ENCODE measurements around the gene AP3B1. TPM values are rescaled to one million over a fixed set of nuclear protein-coding genes. Genes with fewer than 3 reads are reported as not detected.

The AP3B1 gene
- total and polyA plus RNA-seq, 2 of the 8 experiments (the other 6 are each of a cell fraction or from before 2014, with no cell fraction given): 45.8 to 48.3 TPM

- H3K4me2 ChIP-seq (ENCODE audit: insufficient read depth in 1 of 2, low read depth in 2 of 2, low read length in 2 of 2): no peak overlapping the region
- H3K27ac ChIP-seq (ENCODE audit: low read depth, low read length): no peak overlapping the region
- no peak overlapping the region for H4K8ac ChIP-seq (ENCODE audit: extremely low read depth, insufficient read depth, low read length)
- TF ChIP-seq E2F6 (IDR thresholded peaks at IDR 0.05): no peak
- no peaks in the 10 kb centered on the region for H3K79me2 ChIP-seq (ENCODE audit: control insufficient read depth in 1 of 2, insufficient read depth in 2 of 2, low read length in 2 of 2)
- H3K27me3 ChIP-seq (replicated peaks in 1 of 4; ENCODE audit: control insufficient read depth in 3 of 4, extremely low read depth in 1 of 4, insufficient read depth in 3 of 4, low read length in 3 of 4): no peaks in the 10 kb centered on the region
- H3K23me2 ChIP-seq (ENCODE audit: low read depth, low read length): no peaks in the 10 kb centered on the region
- no peaks in the 10 kb centered on the region for H3K79me1 ChIP-seq (ENCODE audit: low read depth, low read length)
- no peak overlapping the region for H2BK20ac ChIP-seq (ENCODE audit: low read length)
- no peak overlapping the region for H3K4me3 ChIP-seq (ENCODE audit: extremely low read depth in 1 of 4, insufficient read depth in 2 of 4, low read depth in 3 of 4, low read length in 4 of 4)
- 85% methylated on average over 3 of the region's 3 CpGs; no CpG with 5 or more reads in 1 of the 2 experiments for WGBS, 2 experiments (ENCODE audit: extremely low coverage in 1 of 2, insufficient coverage in 1 of 2, insufficient read length in 1 of 2, insufficient replicate concordance in 2 of 2, low coverage in 1 of 2, low lambda C conversion rate in 2 of 2, missing lambda C conversion rate in 1 of 2)
- no peak overlapping the region for H3K9ac ChIP-seq (replicated peaks in 1 of 4; ENCODE audit: extremely low read depth in 1 of 4, low read depth in 3 of 4, low read length in 3 of 4)
- H2AFZ ChIP-seq (ENCODE audit: low read length): no peak overlapping the region
- H3K56ac ChIP-seq (replicated peaks; ENCODE audit: insufficient read length, low read depth, low read length): no peak overlapping the region
- H2BK12ac ChIP-seq (ENCODE audit: low read depth, low read length): no peak overlapping the region
- no peak overlapping the region for H2BK5ac ChIP-seq (ENCODE audit: low read depth, low read length)
- H4K91ac ChIP-seq (replicated peaks; ENCODE audit: insufficient read length, low read length): no peak overlapping the region
- no peak for FAIRE-seq
- no peak overlapping the region for H4K5ac ChIP-seq (ENCODE audit: insufficient read length, low read depth, low read length)
- H3K18ac ChIP-seq (ENCODE audit: extremely low read depth, low read length): no peak overlapping the region
- ChIA-PET POLR2A (ENCODE audit: partially characterized antibody) (no interaction called here), CTCF (ENCODE audit: partially characterized antibody) (no interaction called here)
- H3K4ac ChIP-seq (replicated peaks; ENCODE audit: insufficient read length, low read depth, low read length): no peak overlapping the region
- no peak overlapping the region for H2BK120ac ChIP-seq (replicated peaks; ENCODE audit: low read depth, low read length)
- H4K20me1 ChIP-seq (replicated peaks in 1 of 2; ENCODE audit: control insufficient read depth in 1 of 2, insufficient read depth in 2 of 2, low read length in 2 of 2): no peaks in the 10 kb centered on the region
- DNase-seq (ENCODE audit: low read depth in 1 of 2, low spot score in 2 of 2): no peak
- no peaks in the 10 kb centered on the region for H3K4me1 ChIP-seq (replicated peaks in 1 of 4; ENCODE audit: control insufficient read depth in 3 of 4, insufficient read depth in 4 of 4, low read length in 3 of 4)
- no peak overlapping the region for H3K14ac ChIP-seq (ENCODE audit: insufficient read length)
- H3K23ac ChIP-seq (ENCODE audit: insufficient read length): no peak overlapping the region
- no peaks in the 10 kb centered on the region for H3K9me3 ChIP-seq (ENCODE audit: insufficient read depth in 2 of 2, low read depth in 1 of 2, low read length in 1 of 2)
- peaks cover 0 to 7% (median 2%) of the 10 kb centered on the region in 4 experiments; a peak in 2 of 8 replicates for H3K36me3 ChIP-seq (ENCODE audit: control insufficient read depth in 2 of 4, insufficient read depth in 4 of 4, low read length in 3 of 4)
- H2AK5ac ChIP-seq (ENCODE audit: low read depth, low read length): no peak overlapping the region
- no peak overlapping the region for H2BK15ac ChIP-seq (ENCODE audit: low read length)
Measured at GRCh38 chr5:78108564-78108963, 185.9 kb downstream of the AP3B1 start.

All from H1 (cell line).